Esophagus squamous epithelium (tissue), 4 donors: Measurements from ENCODE around the gene CD248.
A peak's percentile ranks its signal among the peaks of the same experiment; 100 is the strongest.

Experiments
- CTCF ChIP-seq, 6 experiments: fragments of 450-650 bp in 4 of 6; fragments of 200-600 bp in 2 of 6; sonication (generic) in 2 of 6; IDR thresholded peaks; one replicate each; pipeline ENCODE4 v1.5.1; 2016 to 2019; ENCODE audit warnings: antibody characterized with exemption in 6 of 6, mild to moderate bottlenecking in 4 of 6, moderate library complexity in 4 of 6
- POLR2A ChIP-seq, 4 donors: fragments of 450-650 bp; IDR thresholded peaks; one replicate each; pipeline ENCODE4 v1.6.1; 2017; ENCODE audit warnings: antibody characterized with exemption in 4 of 4, mild to moderate bottlenecking in 4 of 4, moderate library complexity in 3 of 4

GRCh38 chr11:66288671-66289547, 27.9 kb downstream of the CD248 start, which contains the start of gene YIF1A:
- TF ChIP-seq POLR2A (IDR thresholded peaks at IDR 0.05): peak in 3 of 4 donors; percentile 91 to 95 (median 92)
- TF ChIP-seq CTCF (IDR thresholded peaks at IDR 0.05): peak in 1 of 6 experiments; percentile 9
